Mesendoderm (in vitro differentiated cells): ENCODE data around the gene AHR.

Experiments used
- DNase-seq: peaks from one replicate; pipeline ENCODE4 v3.0.0; 2013
- H2AK5ac ChIP-seq: 2 replicates; pipeline ENCODE4 v1.6.1; 2013; ENCODE audit warnings: low read length, inconsistent platforms
- H2BK120ac ChIP-seq: 2 replicates; pipeline ENCODE4 v1.6.1; 2013; ENCODE audit warnings: low read depth, mild to moderate bottlenecking, low read length, moderate library complexity, mixed read lengths
- H2BK15ac ChIP-seq: replicated peaks from 2 replicates; pipeline ENCODE4 v1.6.1; 2013; ENCODE audit warnings: low read depth, mild to moderate bottlenecking, moderate library complexity
- H2BK5ac ChIP-seq: 2 replicates; pipeline ENCODE4 v1.6.1; 2013; ENCODE audit warnings: low read length, inconsistent platforms
- H3K18ac ChIP-seq: 2 replicates; pipeline ENCODE4 v1.6.1; 2013; ENCODE audit warnings: mild to moderate bottlenecking, low read length, mixed read lengths
- H3K23ac ChIP-seq: one replicate; pipeline ENCODE4 v1.6.1; 2013; ENCODE audit warnings: low read length
- H3K27ac ChIP-seq: 2 replicates; pipeline ENCODE4 v1.5.1; 2013; ENCODE audit warnings: low read depth, mild to moderate bottlenecking, inconsistent platforms, low read length, moderate library complexity
- H3K27me3 ChIP-seq: 2 replicates; pipeline ENCODE4 v1.6.1; 2013; ENCODE audit warnings: low read length, control low read depth, mild to moderate bottlenecking, inconsistent platforms; ENCODE audit not compliant: insufficient read depth, poor library complexity
- H3K36me3 ChIP-seq: 2 replicates; pipeline ENCODE4 v1.6.1; 2013; ENCODE audit warnings: low read length, inconsistent platforms; ENCODE audit not compliant: control insufficient read depth, insufficient read depth
- H3K4ac ChIP-seq: one replicate; pipeline ENCODE4 v1.6.1; 2013; ENCODE audit warnings: low read depth, mild to moderate bottlenecking, low read length, moderate library complexity
- H3K4me1 ChIP-seq: 2 replicates; pipeline ENCODE4 v1.6.1; 2013; ENCODE audit warnings: low read depth, low read length, inconsistent platforms; ENCODE audit not compliant: control insufficient read depth
- H3K4me2 ChIP-seq: 2 replicates; pipeline ENCODE4 v1.6.1; 2013; ENCODE audit warnings: low read length
- H3K4me3 ChIP-seq: 2 replicates; pipeline ENCODE4 v1.5.1; 2013; ENCODE audit warnings: mild to moderate bottlenecking, low read length
- H3K56ac ChIP-seq: one replicate; pipeline ENCODE4 v1.6.1; 2013; ENCODE audit warnings: low read length
- H3K79me1 ChIP-seq: 2 replicates; pipeline ENCODE4 v1.6.1; 2013; ENCODE audit warnings: low read length, inconsistent platforms
- H3K79me2 ChIP-seq: 2 replicates; pipeline ENCODE4 v1.6.1; 2013; ENCODE audit warnings: mild to moderate bottlenecking, low read length; ENCODE audit not compliant: control insufficient read depth, insufficient read depth
- H3K9ac ChIP-seq: 2 replicates; pipeline ENCODE4 v1.6.1; 2013; ENCODE audit warnings: low read length, inconsistent platforms
- H4K5ac ChIP-seq: one replicate; pipeline ENCODE4 v1.6.1; 2013; ENCODE audit warnings: low read length
- H4K8ac ChIP-seq: one replicate; pipeline ENCODE4 v1.6.1; 2013; ENCODE audit warnings: low read depth, mild to moderate bottlenecking, control low read depth, low read length, moderate library complexity
- WGBS: extraction: QIAGEN DNeasy Blood & Tissue Kit; methylation state at CpG from one replicate; pipeline ENCODE4 v1.1.7; 2013; ENCODE audit warnings: low lambda C conversion rate, missing lambda C conversion rate; ENCODE audit not compliant: insufficient coverage; ENCODE audit errors: extremely low coverage; 5-methylcytosine and 5-hydroxymethylcytosine counted together

The AHR gene

DNA sequence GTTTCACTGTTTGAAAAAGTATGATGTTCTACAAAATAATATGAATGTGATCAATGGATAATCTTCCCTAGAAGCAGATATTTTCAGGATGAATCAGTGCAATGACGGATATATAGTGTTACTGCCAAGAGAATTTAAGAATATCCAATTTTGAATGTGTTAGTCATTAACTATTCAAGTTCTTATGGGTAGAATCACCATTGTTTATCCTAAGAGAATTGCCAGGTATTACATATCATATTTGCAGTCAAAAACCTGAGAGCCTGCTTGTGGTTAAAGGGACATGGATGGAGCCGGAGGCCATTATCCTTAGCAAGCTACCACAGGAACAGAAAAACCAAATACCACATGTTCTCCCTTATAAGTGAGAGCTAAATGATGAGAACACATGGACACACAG, 26.9 kb downstream of the AHR start:
- Histone ChIP-seq H3K4ac (no peak overlapping the region), H3K36me3 (no peaks in the 10 kb centered on the region)

DNA sequence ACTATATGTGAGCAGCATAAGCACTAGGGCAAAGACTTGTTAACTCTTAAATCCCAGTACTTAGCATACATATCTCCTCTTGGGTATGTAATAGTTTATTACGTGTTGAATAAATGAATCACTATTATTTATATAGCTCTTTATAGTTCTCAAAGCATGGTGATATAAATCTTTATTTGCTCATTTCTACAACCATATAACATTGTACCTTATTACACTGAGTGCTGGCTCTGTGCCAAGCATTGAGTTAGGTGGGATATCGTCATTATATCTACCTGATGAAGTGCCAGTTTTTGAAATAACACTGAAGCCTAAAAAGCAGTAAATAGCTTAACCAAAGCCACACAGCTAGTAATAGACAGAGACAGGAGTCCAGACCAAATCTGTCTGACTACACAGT, 27.9 kb downstream of the AHR start:
- no peak overlapping the region for H3K56ac ChIP-seq
- H2AK5ac ChIP-seq: no peak overlapping the region
- no peak overlapping the region for H2BK15ac ChIP-seq
- H2BK120ac ChIP-seq: no peak overlapping the region
- H3K36me3 ChIP-seq: no peaks in the 10 kb centered on the region
- WGBS: no CpG with 5 or more reads among the region's 2 CpGs
- H3K27me3 ChIP-seq: no peaks in the 10 kb centered on the region
- H3K4ac ChIP-seq: no peak overlapping the region
- H3K27ac ChIP-seq: no peak overlapping the region
- H3K4me1 ChIP-seq: no peaks in the 10 kb centered on the region
- DNase-seq: no peak
- no peaks in the 10 kb centered on the region for H3K79me1 ChIP-seq
- no peak overlapping the region for H3K9ac ChIP-seq
- no peaks in the 10 kb centered on the region for H3K79me2 ChIP-seq
- H3K18ac ChIP-seq: no peak overlapping the region
- no peak overlapping the region for H3K4me2 ChIP-seq
- no peak overlapping the region for H3K4me3 ChIP-seq
- H2BK5ac ChIP-seq: no peak overlapping the region
- no peak overlapping the region for H3K23ac ChIP-seq
- no peak overlapping the region for H4K5ac ChIP-seq
- H4K8ac ChIP-seq: no peak overlapping the region

More for the DNA sequence above, 26.9 kb downstream of the AHR start:
- no peak overlapping the region for H3K23ac ChIP-seq
- H2BK5ac ChIP-seq: no peak overlapping the region
- no peak overlapping the region for H2BK15ac ChIP-seq
- no peak overlapping the region for H3K56ac ChIP-seq
- no peak overlapping the region for H4K5ac ChIP-seq
- no peak overlapping the region for H3K4me3 ChIP-seq
- H3K79me1 ChIP-seq: no peaks in the 10 kb centered on the region
- H3K9ac ChIP-seq: no peak overlapping the region
- no peak overlapping the region for H3K4me2 ChIP-seq
- no peak overlapping the region for H2AK5ac ChIP-seq
- H3K27me3 ChIP-seq: no peaks in the 10 kb centered on the region
- no peak overlapping the region for H3K18ac ChIP-seq
- no CpG with 5 or more reads among the region's 2 CpGs for WGBS
- no peak overlapping the region for H2BK120ac ChIP-seq
- H4K8ac ChIP-seq: no peak overlapping the region
- DNase-seq: no peak
- H3K4me1 ChIP-seq: no peaks in the 10 kb centered on the region
- H3K79me2 ChIP-seq: no peaks in the 10 kb centered on the region
- H3K27ac ChIP-seq: no peak overlapping the region

DNA sequence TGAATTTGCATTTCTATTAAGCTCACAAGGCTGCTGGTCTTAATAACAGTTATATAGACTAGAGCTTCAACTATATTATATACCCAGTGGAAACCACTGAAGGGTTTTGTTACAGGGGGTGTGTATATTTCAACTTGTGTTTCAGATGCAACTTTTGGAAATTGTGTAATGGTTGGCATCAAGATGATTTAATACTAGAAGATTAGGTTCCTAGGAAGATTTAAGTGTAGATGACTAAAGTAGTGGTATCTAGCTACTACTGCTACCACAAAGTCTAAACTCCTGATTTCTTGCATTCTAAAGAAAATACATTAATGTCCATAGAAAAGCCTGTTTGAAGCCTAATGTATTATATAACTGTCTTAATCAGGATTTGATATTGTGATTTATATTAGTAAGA, 30.2 kb downstream of the AHR start:
- Histone ChIP-seq H2AK5ac (no peak overlapping the region), H4K8ac (no peak overlapping the region), H3K23ac (no peak overlapping the region), H3K4me1 (no peaks in the 10 kb centered on the region), H2BK5ac (no peak overlapping the region), H3K18ac (no peak overlapping the region), H2BK120ac (no peak overlapping the region), H2BK15ac (no peak overlapping the region), H3K36me3 (no peaks in the 10 kb centered on the region), H3K27ac (no peak overlapping the region), H3K79me1 (no peaks in the 10 kb centered on the region), H3K27me3 (no peaks in the 10 kb centered on the region), H3K9ac (no peak overlapping the region), H3K56ac (no peak overlapping the region), H3K4ac (no peak overlapping the region), H3K79me2 (no peaks in the 10 kb centered on the region), H3K4me2 (no peak overlapping the region), H3K4me3 (no peak overlapping the region), H4K5ac (no peak overlapping the region)
- no peak for DNase-seq

DNA sequence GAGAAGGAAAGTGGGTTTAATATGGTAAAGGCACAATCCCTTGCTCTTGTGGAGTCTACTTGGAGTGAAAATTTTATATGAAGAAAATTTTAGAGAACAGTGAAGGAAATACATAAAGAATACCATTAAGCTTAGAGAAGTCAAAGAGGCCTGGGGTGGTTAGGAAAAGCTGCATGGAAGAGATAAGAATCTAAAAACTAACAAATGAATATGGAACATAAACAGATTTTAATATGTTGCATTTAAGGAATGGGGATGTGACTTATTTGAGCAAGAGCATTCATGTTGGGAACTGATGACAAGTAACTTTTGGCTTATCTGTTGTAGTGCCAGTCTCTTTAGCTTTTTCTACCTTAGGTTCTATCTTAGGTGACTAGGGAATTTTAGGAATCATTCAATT, 31.0 kb downstream of the AHR start:
- Histone ChIP-seq H3K36me3 (no peaks in the 10 kb centered on the region), H2BK15ac (no peak overlapping the region), H2BK5ac (no peak overlapping the region), H2BK120ac (no peak overlapping the region), H3K23ac (no peak overlapping the region), H3K27me3 (no peaks in the 10 kb centered on the region), H3K4me3 (no peak overlapping the region), H4K5ac (no peak overlapping the region), H3K4ac (no peak overlapping the region), H3K27ac (no peak overlapping the region), H3K9ac (no peak overlapping the region), H3K79me2 (no peaks in the 10 kb centered on the region), H3K4me2 (no peak overlapping the region), H3K56ac (no peak overlapping the region), H2AK5ac (no peak overlapping the region), H3K4me1 (no peaks in the 10 kb centered on the region), H3K18ac (no peak overlapping the region), H3K79me1 (no peaks in the 10 kb centered on the region), H4K8ac (no peak overlapping the region)
- DNase-seq: no peak

DNA sequence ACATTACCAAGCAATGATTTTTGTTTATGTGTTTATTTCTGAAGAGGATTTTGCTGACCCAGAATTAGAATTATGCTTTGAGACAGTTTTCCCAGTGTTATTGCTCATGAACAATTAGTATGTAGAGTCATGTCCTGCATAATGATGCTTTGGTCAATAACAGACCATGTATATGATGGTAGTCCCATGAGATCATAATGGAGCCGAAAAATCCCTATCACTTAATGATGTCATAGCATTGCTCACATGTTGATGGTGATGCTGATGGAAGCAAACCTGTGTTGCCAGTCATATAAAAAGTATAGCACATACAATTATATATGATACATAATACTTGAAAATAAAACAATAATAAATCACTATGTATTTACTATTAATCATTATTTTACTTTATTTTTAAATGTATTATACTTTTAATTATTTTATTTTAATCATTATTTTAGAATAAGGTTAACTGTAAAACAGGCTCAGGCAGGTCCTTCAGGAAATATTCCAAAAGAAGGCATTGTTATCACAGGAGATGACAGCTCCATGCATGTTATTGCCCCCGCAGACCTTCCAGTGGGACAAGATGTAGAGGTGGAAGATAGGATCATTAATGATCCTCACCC, 33.5 kb downstream of the AHR start:
- Histone ChIP-seq H3K4me2 (no peak overlapping the region), H2BK5ac (no peak overlapping the region), H4K8ac (no peak overlapping the region), H3K23ac (no peak overlapping the region), H3K9ac (no peak overlapping the region), H2BK120ac (no peak overlapping the region), H3K79me1 (no peaks in the 10 kb centered on the region), H2BK15ac (no peak overlapping the region), H3K79me2 (no peaks in the 10 kb centered on the region), H3K27me3 (no peaks in the 10 kb centered on the region), H2AK5ac (no peak overlapping the region), H3K4me3 (no peak overlapping the region), H3K4me1 (no peaks in the 10 kb centered on the region), H3K36me3 (no peaks in the 10 kb centered on the region), H3K4ac (no peak overlapping the region), H4K5ac (no peak overlapping the region), H3K27ac (no peak overlapping the region), H3K56ac (no peak overlapping the region), H3K18ac (no peak overlapping the region)
- no CpG with 5 or more reads among the region's 2 CpGs for WGBS
- DNase-seq: no peak

DNA sequence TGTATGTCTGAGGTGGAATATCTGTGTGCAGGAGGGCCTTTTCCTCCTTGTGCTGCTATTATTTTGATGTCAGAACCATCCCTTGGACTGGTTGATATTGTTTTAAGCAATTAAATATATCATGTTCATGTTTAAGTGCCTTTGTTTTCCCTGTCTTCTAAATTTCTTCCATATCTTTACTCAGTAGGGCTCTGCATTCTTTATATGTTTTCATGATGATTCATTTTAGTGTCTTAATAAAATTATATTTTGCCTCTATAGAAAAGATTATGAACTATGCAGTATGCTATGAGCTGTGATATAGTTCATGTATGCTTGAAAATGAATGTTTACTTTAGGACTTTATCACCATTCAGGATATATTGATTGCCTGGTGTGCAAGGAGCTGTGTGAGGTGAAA, 34.8 kb downstream of the AHR start:
- no peak for DNase-seq

More for the DNA sequence above, 34.8 kb downstream of the AHR start:
- no peaks in the 10 kb centered on the region for H3K36me3 ChIP-seq
- no peak overlapping the region for H3K23ac ChIP-seq
- H3K4me2 ChIP-seq: no peak overlapping the region
- no peak overlapping the region for H3K4ac ChIP-seq
- H4K5ac ChIP-seq: no peak overlapping the region
- H2BK120ac ChIP-seq: no peak overlapping the region
- H3K27ac ChIP-seq: no peak overlapping the region
- no peaks in the 10 kb centered on the region for H3K79me2 ChIP-seq
- no peaks in the 10 kb centered on the region for H3K27me3 ChIP-seq
- H3K9ac ChIP-seq: no peak overlapping the region
- H3K79me1 ChIP-seq: no peaks in the 10 kb centered on the region
- H4K8ac ChIP-seq: no peak overlapping the region
- H2BK15ac ChIP-seq: no peak overlapping the region
- no peak overlapping the region for H3K18ac ChIP-seq
- H3K4me1 ChIP-seq: no peaks in the 10 kb centered on the region
- no peak overlapping the region for H3K56ac ChIP-seq
- no peak overlapping the region for H2AK5ac ChIP-seq
- H3K4me3 ChIP-seq: no peak overlapping the region
- no peak overlapping the region for H2BK5ac ChIP-seq
